Mucosa of stomach (tissue), 1 donor: Measurements from ENCODE around the gene GJD2.

Experiments used
- H3K27me3 ChIP-seq: one replicate; pipeline ENCODE4 v1.7.0; 2013; ENCODE audit warnings: mild to moderate bottlenecking, low read length; ENCODE audit not compliant: control insufficient read depth, insufficient read depth
- H3K36me3 ChIP-seq: one replicate; pipeline ENCODE4 v1.7.0; 2013; ENCODE audit warnings: low read length; ENCODE audit not compliant: control insufficient read depth, insufficient read depth
- H3K4me1 ChIP-seq: one replicate; pipeline ENCODE4 v1.7.0; 2013; ENCODE audit warnings: mild to moderate bottlenecking, low read length; ENCODE audit not compliant: control insufficient read depth, insufficient read depth
- H3K4me3 ChIP-seq: one replicate; pipeline ENCODE4 v1.7.0; 2013; ENCODE audit warnings: low read length
- H3K9ac ChIP-seq: one replicate; pipeline ENCODE4 v1.7.0; 2013; ENCODE audit warnings: mild to moderate bottlenecking, low read length, moderate library complexity
- H3K9me3 ChIP-seq: one replicate; pipeline ENCODE4 v1.7.0; 2013; ENCODE audit warnings: mild to moderate bottlenecking, low read length, moderate library complexity; ENCODE audit not compliant: control insufficient read depth
- donor health status: Pancreatic carcinoma.

The GJD2 gene

GRCh38 chr15:34734303-34734702 is 20.5 kb downstream of the GJD2 start:
- no peak overlapping the region for H3K4me3 ChIP-seq
- H3K9ac ChIP-seq: no peak overlapping the region
- no peaks in the 10 kb centered on the region for H3K36me3 ChIP-seq
- H3K9me3 ChIP-seq: no peaks in the 10 kb centered on the region
- H3K27me3 ChIP-seq: no peaks in the 10 kb centered on the region
- H3K4me1 ChIP-seq: no peaks in the 10 kb centered on the region

DNA sequence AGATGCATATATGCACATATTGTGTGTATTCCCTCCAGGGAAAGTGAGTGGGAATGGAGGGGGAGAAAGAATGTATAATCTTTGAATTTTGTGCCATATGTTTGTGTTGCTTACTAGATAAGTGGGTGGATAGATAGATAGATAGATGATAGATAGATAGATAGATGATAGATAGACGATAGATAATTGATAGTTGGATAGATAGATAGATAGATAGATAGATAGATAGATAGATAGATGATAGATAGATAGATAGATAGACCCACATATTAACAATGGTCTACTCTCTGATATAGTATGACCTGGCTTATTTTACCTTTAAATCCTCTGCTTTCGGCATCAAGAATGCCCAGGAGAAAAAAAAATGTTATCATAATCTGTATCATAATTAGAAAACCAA is 21.2 kb downstream of the GJD2 start:
- Histone ChIP-seq H3K36me3 (no peaks in the 10 kb centered on the region), H3K27me3 (no peaks in the 10 kb centered on the region)

GRCh38 chr15:34732430-34732829 is 22.4 kb downstream of the GJD2 start:
- H3K4me1 ChIP-seq: no peaks in the 10 kb centered on the region

More for the DNA sequence above, 21.2 kb downstream of the GJD2 start:
- Histone ChIP-seq H3K4me3 (no peak overlapping the region), H3K9me3 (no peaks in the 10 kb centered on the region), H3K9ac (no peak overlapping the region), H3K4me1 (no peaks in the 10 kb centered on the region)

DNA sequence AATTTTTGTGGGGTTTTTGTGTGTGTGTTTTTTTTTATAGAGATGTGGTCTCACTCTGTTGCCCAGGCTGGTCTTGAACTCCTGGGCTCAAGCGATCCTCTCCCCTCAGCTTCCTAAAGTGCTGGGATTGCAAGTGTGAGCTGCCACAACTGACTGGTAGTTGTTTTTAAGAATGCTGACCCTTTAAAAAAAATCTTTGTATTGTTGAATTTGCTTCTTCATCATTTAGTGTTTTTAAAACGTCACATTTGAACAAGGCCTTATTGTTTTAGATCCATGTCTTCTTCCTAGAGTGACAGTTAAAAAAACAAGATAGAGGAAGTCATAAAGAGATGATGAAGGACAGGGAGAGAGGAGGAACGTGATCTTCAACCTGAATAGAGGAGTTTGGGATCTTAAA is 24.1 kb downstream of the GJD2 start:
- H3K9me3 ChIP-seq: no peaks in the 10 kb centered on the region
- no peaks in the 10 kb centered on the region for H3K36me3 ChIP-seq
- H3K27me3 ChIP-seq: no peaks in the 10 kb centered on the region
- no peaks in the 10 kb centered on the region for H3K4me1 ChIP-seq
- H3K4me3 ChIP-seq: no peak overlapping the region
- no peak overlapping the region for H3K9ac ChIP-seq

More at GRCh38 chr15:34732430-34732829, 22.4 kb downstream of the GJD2 start:
- Histone ChIP-seq H3K4me3 (no peak overlapping the region), H3K9me3 (no peaks in the 10 kb centered on the region), H3K36me3 (no peaks in the 10 kb centered on the region), H3K27me3 (no peaks in the 10 kb centered on the region), H3K9ac (no peak overlapping the region)

- Histone ChIP-seq H3K4me1 (no peaks in the 10 kb centered on the region), H3K36me3 (no peaks in the 10 kb centered on the region), H3K9ac (no peak overlapping the region), H3K27me3 (no peaks in the 10 kb centered on the region), H3K4me3 (no peak overlapping the region), H3K9me3 (no peaks in the 10 kb centered on the region)
Measured at GRCh38 chr15:34729886-34730285, 24.9 kb downstream of the GJD2 start.

DNA sequence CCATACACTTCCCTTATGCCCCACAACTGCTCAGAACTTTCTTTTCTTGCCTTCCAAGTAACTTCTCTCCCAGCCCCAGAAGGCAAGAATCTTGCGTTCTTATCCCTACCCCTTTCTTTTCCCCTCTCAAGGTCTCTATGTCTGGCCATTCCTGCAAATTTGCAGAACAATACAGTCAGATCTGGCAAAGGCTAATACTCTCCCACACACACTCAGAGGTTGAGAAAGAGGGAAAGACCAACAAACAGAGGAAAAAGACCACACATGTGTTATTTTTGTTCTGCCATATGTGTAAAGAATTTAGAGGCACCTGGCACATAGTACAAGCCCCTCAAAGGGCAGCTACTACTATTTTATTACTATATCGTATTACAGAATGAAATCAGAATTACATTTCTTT is 25.7 kb downstream of the GJD2 start:
- Histone ChIP-seq H3K4me3 (no peak overlapping the region), H3K27me3 (peaks cover 1% of the 10 kb centered on the region), H3K36me3 (no peaks in the 10 kb centered on the region), H3K4me1 (no peaks in the 10 kb centered on the region), H3K9me3 (no peaks in the 10 kb centered on the region), H3K9ac (no peak overlapping the region)

DNA sequence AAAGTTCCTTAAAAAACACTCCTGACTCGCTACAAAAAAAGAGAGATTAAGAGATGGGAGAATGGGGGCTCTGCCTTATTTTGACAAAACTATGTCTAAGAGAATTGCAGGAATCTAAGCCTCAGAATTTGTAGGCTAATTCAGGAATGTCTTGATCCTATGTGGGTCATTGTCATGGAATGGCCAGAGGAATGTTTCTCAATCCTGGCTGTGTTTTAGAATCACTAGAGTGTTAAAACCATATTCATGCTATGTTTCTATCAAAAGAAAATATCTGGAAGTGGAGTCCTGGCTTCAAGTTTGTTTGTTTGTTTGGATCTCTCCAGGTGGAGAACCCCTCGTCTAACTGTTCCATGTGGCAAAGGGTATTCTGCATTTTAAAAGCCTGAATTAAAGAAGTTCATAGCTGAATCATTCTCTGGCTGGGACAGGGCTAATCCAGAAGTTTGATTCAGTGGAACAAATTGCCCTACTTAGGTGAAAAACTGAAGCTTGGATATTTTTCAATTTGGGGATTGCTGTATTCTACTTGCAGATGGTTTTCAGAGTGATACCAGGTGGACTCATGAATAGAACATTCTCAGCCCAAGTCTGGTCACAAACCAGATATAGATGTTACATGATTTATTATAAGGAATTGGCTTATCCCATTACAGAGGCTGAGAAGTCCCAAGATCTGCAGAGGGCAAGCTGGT is 28.2 kb downstream of the GJD2 start:
- Histone ChIP-seq H3K9me3 (no peaks in the 10 kb centered on the region), H3K27me3 (peaks cover 3% of the 10 kb centered on the region), H3K4me3 (no peak overlapping the region), H3K4me1 (no peaks in the 10 kb centered on the region), H3K9ac (no peak overlapping the region), H3K36me3 (no peaks in the 10 kb centered on the region)

GRCh38 chr15:34725556-34725955 is 29.2 kb downstream of the GJD2 start:
- no peaks in the 10 kb centered on the region for H3K9me3 ChIP-seq
- peaks cover 3% of the 10 kb centered on the region for H3K27me3 ChIP-seq
- H3K36me3 ChIP-seq: no peaks in the 10 kb centered on the region
- no peak overlapping the region for H3K4me3 ChIP-seq
- H3K9ac ChIP-seq: no peak overlapping the region
- H3K4me1 ChIP-seq: no peaks in the 10 kb centered on the region

DNA sequence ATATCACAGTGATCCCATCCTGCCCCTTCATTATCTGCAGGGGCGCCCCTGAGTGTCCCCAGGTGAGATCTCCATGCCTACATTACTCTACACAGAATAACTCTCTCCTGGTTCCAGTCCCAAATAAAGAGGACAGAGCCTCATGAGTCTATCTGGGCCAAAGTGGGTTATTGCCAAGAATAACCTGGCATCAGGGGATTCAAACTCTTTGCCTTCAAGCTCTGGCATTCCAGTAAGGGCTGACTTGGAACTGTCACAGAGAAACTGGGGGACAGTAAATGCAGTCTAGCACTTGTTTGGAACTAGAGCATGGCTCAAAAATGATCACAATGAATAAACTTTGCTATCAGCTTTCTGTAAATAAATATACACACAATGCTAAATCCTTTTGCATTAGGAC is 30.3 kb downstream of the GJD2 start:
- Histone ChIP-seq H3K9ac (no peak overlapping the region), H3K9me3 (no peaks in the 10 kb centered on the region), H3K4me1 (no peaks in the 10 kb centered on the region), H3K4me3 (no peak overlapping the region), H3K36me3 (no peaks in the 10 kb centered on the region), H3K27me3 (peaks cover 3% of the 10 kb centered on the region)

GRCh38 chr15:34722439-34722836 is 32.4 kb downstream of the GJD2 start:
- H3K27me3 ChIP-seq: peaks cover 3% of the 10 kb centered on the region
- H3K4me3 ChIP-seq: no peak overlapping the region
- no peaks in the 10 kb centered on the region for H3K36me3 ChIP-seq
- H3K9ac ChIP-seq: no peak overlapping the region
- H3K9me3 ChIP-seq: no peaks in the 10 kb centered on the region
- H3K4me1 ChIP-seq: no peaks in the 10 kb centered on the region

- Histone ChIP-seq H3K4me1 (no peaks in the 10 kb centered on the region), H3K27me3 (peaks cover 3% of the 10 kb centered on the region), H3K4me3 (no peak overlapping the region), H3K9ac (no peak overlapping the region), H3K9me3 (no peaks in the 10 kb centered on the region), H3K36me3 (no peaks in the 10 kb centered on the region)
Measured at GRCh38 chr15:34721802-34722438, 32.9 kb downstream of the GJD2 start.

GRCh38 chr15:34721157-34721801 is 33.5 kb downstream of the GJD2 start:
- no peak overlapping the region for H3K9ac ChIP-seq
- no peaks in the 10 kb centered on the region for H3K4me1 ChIP-seq
- peaks cover 3% of the 10 kb centered on the region for H3K27me3 ChIP-seq
- no peaks in the 10 kb centered on the region for H3K36me3 ChIP-seq
- H3K9me3 ChIP-seq: no peaks in the 10 kb centered on the region
- no peak overlapping the region for H3K4me3 ChIP-seq
